ENCODE measurements around the gene MSRB2.

GRCh38 chr10:23056186-23056579, 39.2 kb upstream of the MSRB2 start:
- no peak for TF ChIP-seq SIN3A (IDR thresholded peaks at IDR 0.05; ENCODE audit: borderline replicate concordance, insufficient read depth, low read length)
- no peak for TF ChIP-seq POLR2AphosphoS5 (IDR thresholded peaks at IDR 0.05; ENCODE audit: low read depth, low read length)
- TF ChIP-seq TAF1 (IDR thresholded peaks at IDR 0.05; ENCODE audit: borderline replicate concordance, insufficient read depth, low read length): no peak
- TF ChIP-seq REST (IDR thresholded peaks at IDR 0.05; ENCODE audit: insufficient read depth in 1 of 2, low read depth in 2 of 2, low read length in 2 of 2): no peak
- TF ChIP-seq FOXP2 (optimal IDR thresholded peaks at IDR 0.05; ENCODE audit: borderline replicate concordance, extremely low read depth, extremely low read length, insufficient read depth): no peak

Data from PFSK-1 (cell line).